Tibial nerve (tissue), 3 donors: ENCODE measurements around the gene RCL1.

Experiments used
- POLR2A ChIP-seq, 2 donors: fragments of 450-650 bp; IDR thresholded peaks; one replicate each; pipeline ENCODE4 v1.6.1; 2017; ENCODE audit warnings: antibody characterized with exemption in 2 of 2, mild to moderate bottlenecking in 2 of 2, moderate library complexity in 2 of 2
- TF ChIP-seq, protein P1 (sequence below), 5 experiments: fragments of 200-600 bp in 3 of 5; fragments of 450-650 bp in 2 of 5; sonication (generic) in 3 of 5; IDR thresholded peaks; one replicate each; pipeline ENCODE4 v1.5.1; 2016 to 2019; ENCODE audit warnings: antibody characterized with exemption in 5 of 5, mild to moderate bottlenecking in 3 of 5, moderate library complexity in 2 of 5

DNA sequence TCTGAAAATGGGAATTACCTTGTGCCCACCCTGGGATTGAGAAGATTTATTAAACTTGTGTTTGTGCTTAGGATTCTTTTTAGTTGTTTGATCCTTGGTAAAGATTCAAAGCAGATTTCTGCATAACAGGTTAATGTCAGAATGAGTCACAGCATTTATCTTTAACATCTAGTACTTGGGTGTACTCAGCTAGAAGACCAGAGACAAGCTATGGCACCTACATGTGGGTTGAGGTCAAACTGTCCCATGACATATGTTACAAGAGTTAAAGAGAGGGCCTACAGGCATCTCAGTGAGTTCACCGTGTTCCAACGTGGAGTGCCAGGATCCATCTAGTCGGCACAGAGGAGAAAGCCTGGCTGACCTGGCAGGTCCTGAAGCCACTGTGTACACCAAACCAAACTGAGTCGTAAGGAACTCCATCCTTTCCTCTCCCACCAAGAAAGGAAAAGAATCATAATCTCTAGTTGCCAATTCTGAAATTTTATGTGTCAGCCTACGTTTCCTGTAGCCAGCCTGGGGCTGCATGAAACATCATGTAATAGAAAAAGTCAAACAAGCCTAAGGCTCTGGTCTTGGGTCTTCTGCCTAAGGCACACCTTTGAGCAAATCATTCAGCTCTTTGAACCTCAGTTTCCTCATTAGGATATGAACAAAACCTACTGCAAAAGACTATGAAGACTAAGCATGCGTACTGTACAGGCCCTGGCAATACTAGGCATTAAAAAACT lies 73.7 kb downstream of the RCL1 start:
- TF ChIP-seq, protein P1, sequence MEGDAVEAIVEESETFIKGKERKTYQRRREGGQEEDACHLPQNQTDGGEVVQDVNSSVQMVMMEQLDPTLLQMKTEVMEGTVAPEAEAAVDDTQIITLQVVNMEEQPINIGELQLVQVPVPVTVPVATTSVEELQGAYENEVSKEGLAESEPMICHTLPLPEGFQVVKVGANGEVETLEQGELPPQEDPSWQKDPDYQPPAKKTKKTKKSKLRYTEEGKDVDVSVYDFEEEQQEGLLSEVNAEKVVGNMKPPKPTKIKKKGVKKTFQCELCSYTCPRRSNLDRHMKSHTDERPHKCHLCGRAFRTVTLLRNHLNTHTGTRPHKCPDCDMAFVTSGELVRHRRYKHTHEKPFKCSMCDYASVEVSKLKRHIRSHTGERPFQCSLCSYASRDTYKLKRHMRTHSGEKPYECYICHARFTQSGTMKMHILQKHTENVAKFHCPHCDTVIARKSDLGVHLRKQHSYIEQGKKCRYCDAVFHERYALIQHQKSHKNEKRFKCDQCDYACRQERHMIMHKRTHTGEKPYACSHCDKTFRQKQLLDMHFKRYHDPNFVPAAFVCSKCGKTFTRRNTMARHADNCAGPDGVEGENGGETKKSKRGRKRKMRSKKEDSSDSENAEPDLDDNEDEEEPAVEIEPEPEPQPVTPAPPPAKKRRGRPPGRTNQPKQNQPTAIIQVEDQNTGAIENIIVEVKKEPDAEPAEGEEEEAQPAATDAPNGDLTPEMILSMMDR (IDR thresholded peaks at IDR 0.05) = no peak
- TF ChIP-seq POLR2A (IDR thresholded peaks at IDR 0.05) = no peak
